Motor neuron (in vitro differentiated cells): Measurements from ENCODE around the gene SHROOM3. TPM values are rescaled to one million over a fixed set of nuclear protein-coding genes. Genes with fewer than 3 reads are reported as not detected.
A peak's percentile ranks its signal among the peaks of the same experiment; 100 is the strongest.

ENCODE experiments used
- ATAC-seq, 8 experiments: fragments of 200-7000 bp; cut with Tn5 transposase; replicated peaks in 6 of 8; 2 replicates each; pipeline ENCODE4 v1.8.0; 2021; ENCODE audit warnings: mild to moderate bottlenecking in 8 of 8, moderate library complexity in 8 of 8
- H3K27ac ChIP-seq, 2 donors: fragments of 250-450 bp; sonication (Bioruptor Pico); 2 replicates each; pipeline ENCODE4 v1.9.0; 2021; ENCODE audit warnings: antibody characterized with exemption in 2 of 2, mild to moderate bottlenecking in 2 of 2, moderate library complexity in 1 of 2
- H3K4me1 ChIP-seq, 2 donors: fragments of 250-450 bp; sonication (Bioruptor Pico); replicated peaks in 1 of 2; 2 replicates each; pipeline ENCODE4 v1.6.1; 2021; ENCODE audit warnings: antibody characterized with exemption in 2 of 2, mild to moderate bottlenecking in 2 of 2, moderate library complexity in 1 of 2
- H3K4me3 ChIP-seq, 5 donors: fragments of 250-450 bp; sonication (Bioruptor Pico); 2 replicates each; pipeline ENCODE4 v1.9.0; 2021; ENCODE audit warnings: antibody characterized with exemption in 5 of 5, mild to moderate bottlenecking in 5 of 5, moderate library complexity in 4 of 5
- WGBS, 10 experiments: fragments of 450-650 bp; shearing (Covaris generic); methylation state at CpG; one replicate each; pipeline ENCODE4 v1.0.0; 2022; 5-methylcytosine and 5-hydroxymethylcytosine counted together
- in situ Hi-C, 9 experiments: fragments of 400-800 bp; cut with MboI; loops; one replicate each; pipeline ENCODE4 v1.15.0; 2021; ENCODE audit warnings: low sequenced_read_pairs in 9 of 9, low pct_unique_long_range_greater_than_20kb in 2 of 9; ENCODE audit not compliant: unreplicated experiment in 9 of 9
- total RNA-seq, 8 experiments: library from RNA; unstranded; fragments of 300-600 nt; gene quantifications; 2 replicates each; pipeline versions ENCODE4 v1.2.3 to v1.2.4, GENCODE V29; 2022

Gene SHROOM3
- total RNA-seq, 8 experiments from 2014 or later: 0.49 to 51.0 (median 7.9) TPM

DNA sequence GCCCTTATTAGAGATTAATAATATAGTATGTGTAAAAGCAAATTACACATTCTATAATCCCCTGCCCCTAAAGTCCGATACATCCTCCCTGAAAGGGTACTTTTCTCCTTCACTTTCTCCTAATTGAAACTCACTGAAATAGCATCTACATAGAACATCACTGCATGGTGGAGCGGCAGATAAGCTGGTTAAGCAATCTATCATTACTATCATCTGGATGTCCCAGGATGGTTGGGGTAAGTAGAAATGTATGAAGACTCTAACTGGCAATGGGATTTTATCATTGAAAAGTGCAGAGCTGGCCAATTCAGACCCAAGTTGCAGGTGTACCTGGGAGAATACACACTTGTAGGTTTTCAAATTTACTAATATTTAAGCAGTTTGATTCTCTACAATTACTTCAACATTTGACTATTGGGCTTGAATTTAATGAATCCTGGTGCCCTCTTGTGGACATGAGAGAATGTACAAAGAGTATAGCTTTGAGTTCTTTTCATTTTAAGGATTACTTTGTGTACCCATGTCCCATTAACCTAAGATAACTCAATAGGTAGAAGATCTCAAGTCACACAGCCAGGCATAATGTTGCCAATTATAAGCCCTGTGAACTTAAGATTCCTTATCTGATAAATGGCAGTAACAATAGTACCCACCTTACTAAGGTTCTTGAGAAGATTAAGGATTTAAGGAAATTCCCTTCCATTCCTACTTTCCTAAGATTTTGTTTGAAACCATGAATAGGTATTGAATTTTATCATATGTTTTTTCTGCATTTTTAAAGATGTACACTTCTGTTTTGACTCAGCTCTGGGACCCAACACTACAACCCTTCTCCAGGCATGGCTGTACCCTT lies 69.8 kb downstream of the SHROOM3 start:
- Histone ChIP-seq H3K4me3 (no peak overlapping the region), H3K4me1 (no peaks in the 10 kb centered on the region), H3K27ac (no peak overlapping the region)
- ATAC-seq: peak; percentile 35 to 70 (median 46)
- 13 to 100% (median 73%) methylated on average over 1 to 2 of the region's 2 CpGs; no CpG with 5 or more reads in 2 of the 10 experiments for WGBS, 10 experiments
- in situ Hi-C loops: loop anchor here in 6 of 9 experiments (5.0 to 25.0 kb wide), 5 partner anchors 68 to 257 kb away; partner anchors contain the start of gene SHROOM3 (in 4 of the 6)

DNA sequence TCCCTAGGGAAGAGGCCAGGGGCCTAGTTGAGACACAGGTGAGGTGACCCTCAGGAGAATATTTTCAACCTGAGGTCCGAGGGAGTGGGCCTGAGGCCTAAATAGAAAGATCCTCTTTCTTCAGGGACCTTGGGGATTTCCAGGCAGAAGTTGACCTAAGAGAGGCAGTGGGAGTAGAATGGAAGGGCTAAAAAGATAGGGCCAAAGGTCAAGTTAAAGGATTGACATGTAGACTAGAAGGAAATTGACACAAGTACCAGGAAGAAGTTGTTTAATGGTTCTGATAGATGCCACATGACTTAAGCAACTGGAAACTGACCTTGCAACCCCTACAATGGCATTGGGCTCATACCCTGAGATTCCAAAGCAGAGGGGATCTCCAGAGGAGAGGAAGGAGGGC lies 76.9 kb downstream of the SHROOM3 start:
- WGBS, 10 experiments: 50 to 100% (median 80%) methylated on average over 1 of the region's 1 CpG; no CpG with 5 or more reads in 3 of the 10 experiments
- Histone ChIP-seq H3K27ac (no peak overlapping the region), H3K4me3 (no peak overlapping the region), H3K4me1 (no peaks in the 10 kb centered on the region)
- in situ Hi-C loops: loop anchor here in 3 of 9 experiments (25.0 kb wide), 2 partner anchors 225 to 250 kb away; no protein-coding TSS in a partner anchor
- ATAC-seq: no peak

DNA sequence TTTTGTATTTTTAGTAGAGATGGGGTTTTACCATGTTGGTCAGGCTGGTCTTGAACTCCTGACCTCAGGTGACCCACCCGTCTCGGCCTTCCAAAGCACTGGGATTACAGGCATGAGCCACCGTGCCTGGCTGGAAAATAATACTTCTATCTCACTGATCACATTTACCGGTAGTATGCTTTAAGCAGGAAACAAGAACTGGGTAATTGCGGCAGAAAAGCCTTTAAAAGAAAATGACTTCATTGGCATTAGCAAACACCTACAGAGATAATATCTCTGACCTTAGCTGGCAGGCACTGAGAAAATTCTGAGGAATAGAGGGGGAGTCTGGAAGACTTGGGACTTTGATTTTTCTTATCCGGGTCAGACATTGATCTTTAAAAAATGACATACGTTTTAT lies 78.5 kb downstream of the SHROOM3 start:
- Histone ChIP-seq H3K4me3 (no peak overlapping the region), H3K27ac (no peak overlapping the region), H3K4me1 (peaks cover 4 to 7% of the 10 kb centered on the region in 2 donors)
- no peak for ATAC-seq
- 61 to 98% (median 79%) methylated on average over 3 to 6 of the region's 7 CpGs; no CpG with 5 or more reads in 2 of the 10 experiments for WGBS, 10 experiments
- in situ Hi-C loops: loop anchor here in 3 of 9 experiments (25.0 kb wide), 2 partner anchors 224 to 249 kb away; no protein-coding TSS in a partner anchor

DNA sequence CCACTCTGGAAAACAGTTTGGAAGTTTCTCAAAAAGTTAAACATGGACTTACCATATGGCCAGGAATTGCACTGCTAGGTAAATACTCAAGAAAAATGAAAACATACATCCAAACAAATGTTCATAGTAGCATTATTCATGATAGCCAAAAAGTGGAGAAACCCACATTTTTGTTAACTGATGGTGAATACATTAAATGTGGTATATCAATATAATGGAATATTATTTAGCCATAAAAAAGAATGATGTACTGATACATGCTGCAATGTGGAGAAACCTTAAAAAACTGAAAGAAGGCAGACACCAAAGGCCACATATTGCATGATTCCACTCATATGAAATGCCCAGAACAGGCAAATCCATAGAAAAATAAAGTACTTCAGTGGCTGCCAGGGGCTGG lies 79.1 kb downstream of the SHROOM3 start:
- no peak for ATAC-seq
- Histone ChIP-seq H3K27ac (no peak overlapping the region), H3K4me3 (no peak overlapping the region), H3K4me1 (peaks cover 10% of the 10 kb centered on the region in 2 donors)
- in situ Hi-C loops: loop anchor here in 3 of 9 experiments (25.0 kb wide), 2 partner anchors 223 to 248 kb away; no protein-coding TSS in a partner anchor

DNA sequence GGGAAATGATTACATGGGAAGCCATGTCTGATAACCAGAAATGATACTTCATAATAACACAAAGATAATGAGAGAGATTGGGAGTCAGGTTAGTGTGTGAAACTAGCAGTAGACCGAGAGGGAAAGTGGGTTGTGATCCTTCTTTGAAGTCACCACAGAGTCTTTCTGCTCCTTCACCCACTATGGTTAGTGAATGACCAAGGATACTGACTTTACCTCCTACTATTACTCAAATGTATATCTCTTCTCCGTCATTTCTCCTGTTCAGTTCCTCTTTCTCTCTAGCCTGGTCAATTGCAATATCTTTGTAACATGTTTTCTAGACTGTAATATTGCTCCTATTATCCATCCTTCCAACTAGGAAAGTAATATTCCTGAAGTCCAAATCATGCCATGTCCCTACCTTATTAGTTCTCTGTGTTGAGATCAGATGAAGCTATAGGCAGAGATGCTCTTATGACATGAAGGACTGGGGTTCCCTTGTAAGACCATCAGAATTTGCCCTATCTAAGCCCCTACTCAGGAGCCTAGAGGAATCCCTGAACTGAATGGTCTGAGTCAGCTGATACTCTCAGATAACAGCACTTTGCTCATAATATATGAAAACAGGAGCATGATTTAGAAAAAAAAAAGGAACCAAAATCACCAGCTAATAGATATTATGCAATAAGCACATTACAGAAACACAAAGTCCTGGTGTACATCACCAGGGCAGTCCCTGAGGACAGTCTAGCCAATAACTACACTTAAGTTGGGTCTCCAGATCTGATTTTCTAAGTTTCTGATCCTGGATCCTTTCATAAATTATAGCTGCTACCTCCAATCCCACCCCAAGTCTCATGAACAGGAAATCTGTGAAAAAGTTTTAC lies 81.2 kb downstream of the SHROOM3 start:
- in situ Hi-C loops: loop anchor here in 3 of 9 experiments (25.0 kb wide), 2 partner anchors 221 to 246 kb away; no protein-coding TSS in a partner anchor
- no peak overlapping the region for H3K27ac ChIP-seq
- no peak overlapping the region for H3K4me3 ChIP-seq
- WGBS, 10 experiments: 69 to 100% (median 89%) methylated on average over 1 to 2 of the region's 2 CpGs; no CpG with 5 or more reads in 2 of the 10 experiments
- ATAC-seq: no peak
- peaks cover 10% of the 10 kb centered on the region in 2 donors for H3K4me1 ChIP-seq

DNA sequence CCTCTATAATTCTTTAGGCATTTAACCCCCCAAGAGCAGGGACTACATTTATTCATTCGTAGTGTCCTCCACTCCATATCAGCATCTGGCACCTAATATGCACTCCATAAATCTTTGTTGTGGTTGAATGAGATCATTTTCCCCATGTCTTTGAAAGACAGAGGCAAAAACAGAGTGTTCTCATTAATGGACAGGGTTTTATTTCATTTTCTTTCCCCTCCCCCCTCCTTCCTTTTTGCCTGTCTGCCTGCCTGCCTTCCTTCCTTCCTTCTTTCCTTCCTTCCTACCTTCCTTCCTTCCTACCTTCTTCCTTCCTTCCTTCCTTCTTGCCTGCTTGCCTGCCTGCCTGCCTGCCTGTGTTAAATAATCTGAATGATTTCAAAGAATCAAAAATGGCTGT lies 83.2 kb downstream of the SHROOM3 start:
- peak in 7 of 8 experiments; percentile 23 to 64 (median 51) for ATAC-seq
- no peak overlapping the region for H3K4me3 ChIP-seq
- in situ Hi-C loops: loop anchor here in 3 of 9 experiments (25.0 kb wide), 2 partner anchors 219 to 244 kb away; no protein-coding TSS in a partner anchor
- H3K27ac ChIP-seq: peak overlapping the region; percentile 6 to 36
- H3K4me1 ChIP-seq: peaks cover 10% of the 10 kb centered on the region in 2 donors
- WGBS, 10 experiments: 29% methylated on average over 1 of the region's 1 CpG; no CpG with 5 or more reads in 9 of the 10 experiments

DNA sequence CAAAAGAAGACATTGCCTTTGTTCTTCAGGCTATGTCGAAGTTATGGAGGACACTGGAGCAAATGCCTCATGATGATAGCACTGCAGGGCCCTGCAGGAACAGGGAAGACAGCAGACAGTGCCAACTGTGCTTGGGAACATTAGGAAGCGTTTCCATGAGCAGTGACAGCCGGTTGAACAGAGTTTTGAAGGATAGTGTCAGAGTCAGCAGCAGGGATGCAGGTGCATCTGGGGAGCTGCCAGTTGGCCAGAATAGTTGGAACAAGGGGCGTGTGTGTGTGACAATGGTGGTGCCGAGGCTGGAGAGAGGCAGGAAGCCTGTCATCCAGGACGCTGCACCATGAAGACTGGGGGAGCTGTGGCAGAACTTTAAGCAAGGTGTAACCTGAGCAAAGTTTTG lies 88.6 kb downstream of the SHROOM3 start:
- WGBS, 10 experiments: 22 to 97% (median 73%) methylated on average over 2 to 6 of the region's 6 CpGs; no CpG with 5 or more reads in 1 of the 10 experiments
- no peak for ATAC-seq
- no peak overlapping the region for H3K4me3 ChIP-seq
- in situ Hi-C loops: loop anchor here in 3 of 9 experiments (25.0 kb wide), 2 partner anchors 214 to 239 kb away; no protein-coding TSS in a partner anchor
- peaks cover 1 to 14% of the 10 kb centered on the region in 2 donors for H3K4me1 ChIP-seq
- H3K27ac ChIP-seq: no peak overlapping the region

DNA sequence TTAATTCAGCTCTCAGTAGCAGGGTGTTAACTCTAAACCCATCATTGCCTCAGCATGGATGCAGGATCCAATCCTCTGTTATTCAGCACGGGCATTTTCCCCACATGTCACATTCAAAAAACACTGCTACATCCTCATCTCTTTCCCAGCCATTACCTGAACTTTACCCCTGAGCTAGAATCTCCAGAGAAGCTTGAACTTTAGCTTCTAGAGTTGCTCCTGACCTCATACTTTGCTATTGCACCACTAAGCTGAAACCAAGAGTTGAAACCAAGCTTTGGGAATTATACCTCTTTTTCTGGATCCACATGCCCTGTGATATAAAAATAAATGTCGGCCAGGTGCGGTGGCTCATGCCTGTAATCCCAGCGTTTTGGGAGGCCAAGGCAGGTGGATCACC lies 90.7 kb downstream of the SHROOM3 start:
- Histone ChIP-seq H3K27ac (no peak overlapping the region), H3K4me3 (no peak overlapping the region), H3K4me1 (peaks cover 0 to 10% of the 10 kb centered on the region in 2 donors)
- ATAC-seq: no peak
- WGBS, 10 experiments: 54 to 100% (median 82%) methylated on average over 1 to 4 of the region's 4 CpGs; no CpG with 5 or more reads in 1 of the 10 experiments
- in situ Hi-C loops: no loop called here

DNA sequence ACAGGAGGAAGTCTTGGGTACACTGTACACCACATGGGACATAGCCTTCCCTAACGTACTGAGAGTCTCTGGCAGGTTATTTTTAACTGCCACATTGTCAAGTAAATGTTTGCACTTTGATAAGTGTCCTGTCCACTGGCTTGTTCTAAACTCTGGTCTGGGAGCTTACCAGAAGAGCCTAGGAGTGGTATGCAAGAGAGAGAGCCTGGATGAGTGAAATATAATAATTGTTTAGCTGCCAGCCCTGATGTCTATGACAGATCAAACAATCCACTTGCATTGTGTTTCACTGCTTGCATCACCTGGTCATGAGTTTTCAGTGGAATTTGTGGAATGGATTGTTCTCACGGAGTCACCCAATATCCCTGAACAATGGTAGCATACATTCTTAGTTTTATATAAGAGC lies 91.6 kb downstream of the SHROOM3 start:
- peak in 5 of 8 experiments; percentile 41 to 81 (median 63) for ATAC-seq
- in situ Hi-C loops: no loop called here
- Histone ChIP-seq H3K4me3 (no peak overlapping the region), H3K4me1 (peaks cover 0 to 10% of the 10 kb centered on the region in 2 donors), H3K27ac (no peak overlapping the region)
- 43 to 90% (median 69%) methylated on average over 1 to 2 of the region's 2 CpGs; no CpG with 5 or more reads in 1 of the 10 experiments for whole genome bisulfite sequencing, 10 experiments

DNA sequence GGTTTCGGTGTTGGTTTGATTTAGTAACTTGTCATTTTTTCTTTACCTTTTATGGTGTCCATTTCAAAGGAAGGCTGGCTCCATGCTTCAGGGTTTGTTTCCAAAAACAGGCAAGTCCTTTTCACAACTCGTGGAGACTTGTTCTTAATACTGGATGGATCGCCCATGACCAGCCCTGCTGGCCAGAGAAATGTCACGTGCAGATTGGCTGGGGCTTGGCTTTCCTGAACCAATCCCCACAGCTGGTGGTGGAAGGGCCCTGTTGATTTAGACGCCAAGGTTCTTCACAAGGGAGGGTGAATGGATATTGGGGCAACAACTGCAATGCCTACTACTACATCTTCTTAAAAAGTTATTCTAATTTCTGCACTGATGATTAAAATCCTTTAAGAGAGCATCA lies 92.6 kb downstream of the SHROOM3 start:
- WGBS, 10 experiments: 69 to 100% (median 82%) methylated on average over 2 to 5 of the region's 5 CpGs; no CpG with 5 or more reads in 3 of the 10 experiments

DNA sequence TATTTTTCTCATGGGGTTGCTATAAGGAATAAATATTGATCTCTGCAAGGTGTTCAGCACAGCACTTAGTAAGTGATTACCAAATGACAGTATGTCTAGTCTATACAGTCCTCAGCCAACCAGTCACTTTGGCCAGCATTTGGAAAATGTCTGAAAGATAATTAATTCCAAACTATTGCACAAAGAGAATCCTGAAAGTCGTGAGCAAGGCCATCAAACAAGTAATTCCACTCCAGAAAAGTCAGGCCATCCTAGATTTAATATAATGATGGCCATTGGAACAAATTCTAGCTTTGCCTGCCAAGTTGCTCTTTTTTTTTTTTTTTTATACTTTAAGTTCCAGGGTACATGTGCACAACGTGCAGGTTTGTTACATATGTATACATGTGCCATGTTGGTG lies 96.6 kb downstream of the SHROOM3 start:
- WGBS, 10 experiments: 10 to 80% (median 78%) methylated on average over 1 to 2 of the region's 2 CpGs; no CpG with 5 or more reads in 7 of the 10 experiments
- no peak for ATAC-seq
- H3K4me1 ChIP-seq: peaks cover 2 to 8% of the 10 kb centered on the region in 2 donors
- no peak overlapping the region for H3K27ac ChIP-seq
- in situ Hi-C loops: no loop called here
- H3K4me3 ChIP-seq: no peak overlapping the region

More for the DNA sequence above, 92.6 kb downstream of the SHROOM3 start:
- Histone ChIP-seq H3K4me1 (peaks cover 0 to 10% of the 10 kb centered on the region in 2 donors), H3K27ac (no peak overlapping the region), H3K4me3 (no peak overlapping the region)
- in situ Hi-C loops: no loop called here
- no peak for ATAC-seq

DNA sequence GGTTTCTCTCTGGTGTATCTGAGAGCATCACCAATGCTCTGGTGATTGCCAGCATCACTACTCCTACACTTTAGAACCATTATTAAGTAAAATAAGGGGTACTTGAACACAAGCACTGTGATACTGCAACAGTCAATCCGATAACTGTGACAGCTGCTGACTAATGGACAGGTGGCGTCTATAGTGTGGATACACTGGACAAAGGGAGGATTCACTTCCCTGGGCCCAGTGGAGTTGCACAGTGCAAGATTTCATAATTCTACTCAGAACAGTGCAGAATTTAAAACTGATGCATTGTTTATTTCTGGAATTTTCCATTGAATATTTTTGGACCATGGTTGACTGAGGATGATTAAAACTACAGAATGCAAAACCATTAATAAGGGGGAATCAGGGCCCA lies 97.8 kb downstream of the SHROOM3 start:
- Histone ChIP-seq H3K4me1 (peaks cover 0 to 8% of the 10 kb centered on the region in 2 donors), H3K4me3 (no peak overlapping the region), H3K27ac (no peak overlapping the region)
- in situ Hi-C loops: no loop called here
- WGBS, 10 experiments: 0 to 100% (median 76%) methylated on average over 1 to 2 of the region's 2 CpGs; no CpG with 5 or more reads in 4 of the 10 experiments
- no peak for ATAC-seq
